SK-N-SH (cell line): ENCODE measurements around the gene ZDHHC14. TPM values are rescaled to one million over a fixed set of nuclear protein-coding genes. Genes with fewer than 3 reads are reported as not detected.

ENCODE experiments used
- CTCF ChIA-PET: fragments of 300-600, 350-600 bp; formaldehyde crosslinking; extraction: SDS; loops from one replicate; lab custom pipeline; 2021; lab: Yijun Ruan, JAX
- POLR2A ChIA-PET: fragments of 350-600 bp; sonication (Branson Sonifier 250); formaldehyde crosslinking; extraction: SDS; loops from one replicate; lab custom pipeline; 2020; ENCODE audit warnings: antibody characterized with exemption, inconsistent platforms; lab: Yijun Ruan, JAX
- DNase-seq: peaks from one replicate; pipeline ENCODE4 v3.0.0; 2012
- H2AFZ ChIP-seq: fragments of 200-600 bp; sonication (generic); 2 replicates; pipeline ENCODE4 v1.8.1; 2016; ENCODE audit warnings: antibody characterized with exemption, mild to moderate bottlenecking, low read depth
- H3F3A ChIP-seq: fragments of 200-600 bp; sonication (generic); replicated peaks from 2 replicates; pipeline ENCODE3; 2016; ENCODE audit warnings: antibody characterized with exemption, mild to moderate bottlenecking; ENCODE audit not compliant: insufficient read depth
- H3K27ac ChIP-seq, 2 experiments: fragments of 200-500 bp in 1 of 2; fragments of 200-600 bp in 1 of 2; sonication (Bioruptor generic) in 1 of 2; sonication (generic), shearing (Covaris generic) in 1 of 2; 2 replicates each; pipeline versions ENCODE4 v1.5.1 to v1.6.1; 2014 to 2016; ENCODE audit warnings: low read depth in 2 of 2, inconsistent platforms in 1 of 2, low read length in 1 of 2, mild to moderate bottlenecking in 1 of 2, mixed read lengths in 1 of 2
- H3K27me3 ChIP-seq: fragments of 200-600 bp; sonication (generic), shearing (Covaris generic); 2 replicates; pipeline ENCODE4 v1.6.1; 2016; ENCODE audit warnings: mixed run types; ENCODE audit not compliant: insufficient read depth
- H3K36me3 ChIP-seq, 2 experiments: fragments of 200-500 bp in 1 of 2; fragments of 200-600 bp in 1 of 2; sonication (Bioruptor generic) in 1 of 2; sonication (generic) in 1 of 2; replicated peaks in 1 of 2; 2 replicates each; pipeline versions ENCODE3 to v1.5.1; 2014 to 2016; ENCODE audit warnings: low read length in 1 of 2, mild to moderate bottlenecking in 1 of 2; ENCODE audit not compliant: insufficient read depth in 2 of 2, control insufficient read depth in 1 of 2
- H3K4me1 ChIP-seq, 2 experiments: fragments of 200-500 bp in 1 of 2; fragments of 200-600 bp in 1 of 2; sonication (Bioruptor generic) in 1 of 2; sonication (generic), shearing (Covaris generic) in 1 of 2; 2 replicates each; pipeline versions ENCODE4 v1.5.1 to v1.6.1; 2014 to 2016; ENCODE audit warnings: low read depth in 1 of 2, low read length in 1 of 2, mixed run types in 1 of 2; ENCODE audit not compliant: insufficient read depth in 2 of 2, control insufficient read depth in 1 of 2
- H3K4me2 ChIP-seq: fragments of 200-600 bp; sonication (generic), shearing (Covaris generic); 2 replicates; pipeline ENCODE4 v1.6.1; 2017; ENCODE audit warnings: mixed run types
- H3K4me3 ChIP-seq, 2 experiments: fragments of 200-500 bp in 1 of 2; fragments of 200-600 bp in 1 of 2; sonication (Bioruptor generic) in 1 of 2; sonication (generic), shearing (Covaris generic) in 1 of 2; 2 replicates each; pipeline versions ENCODE4 v1.5.1 to v1.8.1; 2014 to 2016; ENCODE audit warnings: low read depth in 2 of 2, inconsistent platforms in 1 of 2, low read length in 1 of 2, mild to moderate bottlenecking in 1 of 2, mixed read lengths in 1 of 2, moderate library complexity in 1 of 2
- H3K79me2 ChIP-seq: fragments of 200-600 bp; sonication (generic); 2 replicates; pipeline ENCODE4 v1.8.1; 2017; ENCODE audit warnings: mild to moderate bottlenecking; ENCODE audit not compliant: insufficient read depth
- H3K9ac ChIP-seq: fragments of 200-600 bp; sonication (generic); 2 replicates; pipeline ENCODE4 v1.6.1; 2017; ENCODE audit warnings: mixed run types
- H3K9me2 ChIP-seq: fragments of 200-600 bp; sonication (generic); 2 replicates; pipeline ENCODE4 v1.6.1; 2017; ENCODE audit warnings: mixed run types
- H3K9me3 ChIP-seq: fragments of 200-600 bp; sonication (generic); 2 replicates; pipeline ENCODE4 v1.6.1; 2017; ENCODE audit warnings: mixed run types, mild to moderate bottlenecking, moderate library complexity
- H4K20me1 ChIP-seq: fragments of 200-600 bp; sonication (generic); 2 replicates; pipeline ENCODE4 v1.6.1; 2017; ENCODE audit warnings: mild to moderate bottlenecking, mixed run types; ENCODE audit not compliant: insufficient read depth
- CHD2 ChIP-seq: fragments of 150-350 bp; IDR thresholded peaks from 2 replicates; pipeline ENCODE4 v1.6.1; 2018; ENCODE audit warnings: low read length; ENCODE audit not compliant: partially characterized antibody
- ELF1 ChIP-seq: IDR thresholded peaks from 2 replicates; pipeline ENCODE4 v1.4.0; 2012
- MXI1 ChIP-seq: IDR thresholded peaks from 2 replicates; pipeline ENCODE4 v1.6.1; 2012; ENCODE audit warnings: mild to moderate bottlenecking, low read depth, low read length, improper control_type of control experiment
- POLR2AphosphoS5 ChIP-seq: IDR thresholded peaks from 2 replicates; pipeline ENCODE4 v1.6.1; 2012; ENCODE audit warnings: low read depth, low read length
- RXRA ChIP-seq: IDR thresholded peaks from 2 replicates; pipeline ENCODE4 v1.4.0; 2012; ENCODE audit warnings: low read depth, mild to moderate bottlenecking, borderline replicate concordance
- SIN3A ChIP-seq: IDR thresholded peaks from 2 replicates; pipeline ENCODE4 v1.6.1; 2012; ENCODE audit warnings: low read depth, mild to moderate bottlenecking, low read length, moderate library complexity, borderline replicate concordance
- YY1 ChIP-seq: IDR thresholded peaks from 2 replicates; pipeline ENCODE4 v1.4.0; 2012; ENCODE audit warnings: low read depth, mild to moderate bottlenecking
- WGBS: methylation state at CpG from one replicate; pipeline ENCODE4 v1.1.6; 2017; ENCODE audit warnings: low lambda C conversion rate; 5-methylcytosine and 5-hydroxymethylcytosine counted together
- polyA plus RNA-seq, 3 experiments: library from polyadenylated mRNA; depleted of rRNA; stranded (reverse); fragments of >200 nt; gene quantifications; 2 replicates each; pipeline ENCODE4 v1.2.3, GENCODE V29; 2012
- TF ChIP-seq, protein P1 (sequence below): IDR thresholded peaks from 2 replicates; pipeline ENCODE4 v1.4.0; 2012; ENCODE audit warnings: low read depth, borderline replicate concordance

Gene ZDHHC14
- polyA plus RNA-seq, 1 of the 3 experiments (the other 2 are of a cell fraction) = 5.4 TPM

DNA sequence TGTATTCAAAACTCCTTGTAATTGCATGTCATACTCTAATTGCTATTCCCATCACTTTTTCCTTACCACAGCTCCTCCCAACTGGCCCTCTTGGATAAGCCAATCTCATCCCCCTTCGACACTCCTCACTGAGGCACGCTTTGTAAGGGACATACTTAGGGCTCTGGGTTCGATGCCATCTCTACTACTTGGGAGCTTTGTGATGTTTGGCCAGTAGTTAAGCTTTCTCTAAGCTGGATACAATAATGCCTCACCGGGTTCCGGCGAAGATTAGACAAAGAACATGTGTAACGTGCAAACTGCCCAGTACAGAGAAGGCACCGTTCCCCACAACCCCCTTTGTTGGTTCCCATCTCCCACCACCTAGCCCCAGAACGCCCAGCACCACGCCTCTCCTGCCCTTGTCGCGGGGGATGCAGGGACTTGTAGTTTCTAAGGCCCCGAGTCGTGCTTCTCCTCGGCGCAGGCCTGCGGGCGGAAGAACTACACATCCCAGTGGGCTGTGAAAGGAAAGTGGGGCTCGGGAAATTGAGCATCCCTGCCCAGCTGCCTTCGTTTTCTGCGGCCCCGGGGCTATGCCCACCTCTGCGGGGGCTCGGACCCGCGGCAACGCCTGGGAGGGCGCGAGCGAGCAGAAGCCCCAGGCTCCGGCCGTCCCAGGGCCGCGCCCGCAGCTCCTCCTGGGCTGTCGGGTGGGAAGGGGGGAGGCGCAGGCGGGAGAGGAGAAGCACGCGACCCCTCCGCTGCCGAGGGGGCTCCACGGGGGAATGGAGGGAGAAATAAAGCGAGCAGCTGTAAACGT is 1.1 kb upstream of the ZDHHC14 start:
- Histone ChIP-seq H3K9me2 (no peaks in the 10 kb centered on the region), H2AFZ (peak overlapping the region; percentile 78), H3K36me3 (no peaks in the 10 kb centered on the region), H3K4me2 (peak overlapping the region; percentile 80), H3K4me1 (peaks cover 0 to 11% of the 10 kb centered on the region in 2 experiments; a peak in 2 of 4 replicates), H3K79me2 (peaks cover 21% of the 10 kb centered on the region), H3F3A (peaks cover 3% of the 10 kb centered on the region), H3K27me3 (no peaks in the 10 kb centered on the region), H3K27ac (peak overlapping the region; percentile 76 to 94), H3K9ac (peak overlapping the region; percentile 84), H3K4me3 (peak overlapping the region; percentile 92 to 97), H4K20me1 (no peaks in the 10 kb centered on the region), H3K9me3 (no peaks in the 10 kb centered on the region)
- DNase-seq = peak; percentile 90
- ChIA-PET CTCF (interaction anchor here (0.5 to 1.2 kb wide), 6 partner anchors 10 to 1311 kb away, joined by 3 read pairs; partner anchors contain the start of gene TMEM242), POLR2A (interaction anchor here (0.6 to 2.0 kb wide), 4 partner anchors 11 to 349 kb away, joined by 3 to 19 read pairs (median 3); partner anchors contain the start of gene TMEM242)
- 2% methylated on average over 24 of the region's 45 CpGs for WGBS
- TF ChIP-seq ELF1 (0 out of 2 replicates have a peak, but pooled peaks have one; percentile 52), SIN3A (no peak), CHD2 (peak; percentile 74), YY1 (0 out of 2 replicates have a peak, but pooled peaks have one; percentile 23), POLR2AphosphoS5 (peak; percentile 12; the same call in 1 of the 2 replicates), MXI1 (peak; percentile 62; the same call in 1 of the 2 replicates)
- TF ChIP-seq, protein P1, sequence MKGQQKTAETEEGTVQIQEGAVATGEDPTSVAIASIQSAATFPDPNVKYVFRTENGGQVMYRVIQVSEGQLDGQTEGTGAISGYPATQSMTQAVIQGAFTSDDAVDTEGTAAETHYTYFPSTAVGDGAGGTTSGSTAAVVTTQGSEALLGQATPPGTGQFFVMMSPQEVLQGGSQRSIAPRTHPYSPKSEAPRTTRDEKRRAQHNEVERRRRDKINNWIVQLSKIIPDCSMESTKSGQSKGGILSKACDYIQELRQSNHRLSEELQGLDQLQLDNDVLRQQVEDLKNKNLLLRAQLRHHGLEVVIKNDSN = no peak

GRCh38 chr6:157380458-157380778 is 572 bp upstream of the ZDHHC14 start:
- peak overlapping the region; percentile 76 to 94 for H3K27ac ChIP-seq
- H3K36me3 ChIP-seq = no peaks in the 10 kb centered on the region
- peak overlapping the region; percentile 78 for H2AFZ ChIP-seq
- peak overlapping the region; percentile 92 to 97 for H3K4me3 ChIP-seq
- peaks cover 0 to 11% of the 10 kb centered on the region in 2 experiments; a peak in 2 of 4 replicates for H3K4me1 ChIP-seq
- no peaks in the 10 kb centered on the region for H4K20me1 ChIP-seq
- H3K9me2 ChIP-seq = no peaks in the 10 kb centered on the region
- no peaks in the 10 kb centered on the region for H3K27me3 ChIP-seq
- H3K79me2 ChIP-seq = peaks cover 21% of the 10 kb centered on the region
- DNase-seq = peak; percentile 76
- peaks cover 3% of the 10 kb centered on the region for H3F3A ChIP-seq
- H3K4me2 ChIP-seq = peak overlapping the region; percentile 80
- 2% methylated on average over 5 of the region's 28 CpGs for WGBS
- CTCF ChIA-PET = interaction anchor here (0.9 to 1.2 kb wide), 2 partner anchors 218 to 377 kb away, joined by 3 read pairs; no protein-coding TSS in a partner anchor
- no peaks in the 10 kb centered on the region for H3K9me3 ChIP-seq
- peak overlapping the region; percentile 84 for H3K9ac ChIP-seq
- TF ChIP-seq RXRA = no peak
- TF ChIP-seq, all 33 proteins: peak for 0
- POLR2A ChIA-PET = interaction anchor here (1.5 to 2.0 kb wide), 2 partner anchors 57 to 224 kb away, joined by 3 to 19 read pairs; partner anchors contain the start of gene TMEM242
